GM23338 (cell line): Measurements from ENCODE around the gene FAR1.

Experiments used
- CTCF ChIP-seq, 2 experiments: fragments of 200-600 bp in 1 of 2; sonication (generic) in 1 of 2; conservative IDR thresholded peaks; 2 replicates each; pipeline versions ENCODE4 v1.5.1 to v1.6.1; 2016 to 2017; ENCODE audit warnings: antibody characterized with exemption in 2 of 2, low read depth in 2 of 2, mild to moderate bottlenecking in 2 of 2, moderate library complexity in 1 of 2
- ETS1 ChIP-seq: IDR thresholded peaks from 2 replicates; pipeline ENCODE4 v1.6.1; 2016; ENCODE audit warnings: antibody characterized with exemption
- EZH2 ChIP-seq: fragments of 200-600 bp; sonication (generic); IDR thresholded peaks from one replicate; pipeline ENCODE4 v1.8.0; 2017; ENCODE audit warnings: antibody characterized with exemption, mild to moderate bottlenecking, low read depth; ENCODE audit not compliant: unreplicated experiment
- EZH2phosphoT487 ChIP-seq: fragments of 200-600 bp; sonication (generic); IDR thresholded peaks from one replicate; pipeline ENCODE4 v1.8.1; 2018; ENCODE audit warnings: antibody characterized with exemption; ENCODE audit not compliant: unreplicated experiment
- JUNB ChIP-seq: IDR thresholded peaks from one replicate; pipeline ENCODE4 v1.6.1; 2016; ENCODE audit warnings: antibody characterized with exemption; ENCODE audit not compliant: unreplicated experiment
- POLR2AphosphoS5 ChIP-seq: IDR thresholded peaks from 2 replicates; pipeline ENCODE4 v1.6.1; 2016; ENCODE audit warnings: antibody characterized with exemption, low read depth
- REST ChIP-seq: IDR thresholded peaks from one replicate; pipeline ENCODE4 v1.6.1; 2018; ENCODE audit warnings: antibody characterized with exemption; ENCODE audit not compliant: unreplicated experiment

GRCh38 chr11:13763341-13763740 lies 94.9 kb downstream of the FAR1 start:
- TF ChIP-seq EZH2 (no peak), CTCF (conservative IDR thresholded peaks at IDR 0.05; ENCODE audit: low read depth in 2 of 2) (no peak), REST (no peak), ETS1 (no peak), POLR2AphosphoS5 (no peak), JUNB (no peak), EZH2phosphoT487 (no peak)
